HG03575 (cell line): ENCODE results near the gene FYN.

ENCODE experiments used
- ATAC-seq: cut with Tn5 transposase; IDR thresholded peaks from one replicate; pipeline ENCODE4 v1.9.1; 2021; ENCODE audit not compliant: unreplicated experiment, insufficient number of reproducible peaks, low FRiP score; ENCODE audit errors: extremely low read depth

Gene FYN

GRCh38 chr6:111664565-111665030 is 208.7 kb downstream of the FYN start:
- no peak for ATAC-seq

GRCh38 chr6:111663692-111664564 is 209.3 kb downstream of the FYN start:
- ATAC-seq, result no peak

- no peak for ATAC-seq
These were observed 210.3 kb downstream of the FYN start for GRCh38 chr6:111662794-111663593.

GRCh38 chr6:111662072-111662793 is 211.0 kb downstream of the FYN start:
- ATAC-seq, result no peak

- ATAC-seq, result no peak
These were observed 211.7 kb downstream of the FYN start for GRCh38 chr6:111661541-111662061.

- ATAC-seq, result no peak
These were observed 212.7 kb downstream of the FYN start for GRCh38 chr6:111660531-111660930.

- ATAC-seq, result no peak
These were observed 214.6 kb downstream of the FYN start for GRCh38 chr6:111658462-111659154.

- ATAC-seq, result no peak
These were observed 216.1 kb downstream of the FYN start for GRCh38 chr6:111657146-111657545.

- no peak for ATAC-seq
These were observed 219.3 kb downstream of the FYN start for GRCh38 chr6:111653979-111654378.

- ATAC-seq, result no peak
These were observed 219.8 kb downstream of the FYN start for GRCh38 chr6:111653434-111653833.

GRCh38 chr6:111652156-111652555 is 221.1 kb downstream of the FYN start:
- no peak for ATAC-seq

- ATAC-seq, result no peak
These were observed 221.8 kb downstream of the FYN start for GRCh38 chr6:111651185-111652034.

GRCh38 chr6:111650049-111650448 is 223.2 kb downstream of the FYN start:
- ATAC-seq, result no peak

GRCh38 chr6:111648100-111648499 is 225.2 kb downstream of the FYN start:
- ATAC-seq, result no peak

- no peak for ATAC-seq
These were observed 226.3 kb downstream of the FYN start for GRCh38 chr6:111646942-111647341.

GRCh38 chr6:111646034-111646433 is 227.2 kb downstream of the FYN start:
- ATAC-seq, result no peak

GRCh38 chr6:111644893-111645430 is 228.3 kb downstream of the FYN start:
- ATAC-seq, result no peak
